Mesothelial cell of epicardium (in vitro differentiated cells): Measurements from ENCODE around the gene FAM240B. TPM values are rescaled to one million over a fixed set of nuclear protein-coding genes. Genes with fewer than 3 reads are reported as not detected.
A peak's percentile ranks its signal among the peaks of the same experiment; 100 is the strongest.

ENCODE experiments used
- DNase-seq, 2 experiments: peaks; one replicate each; pipeline ENCODE4 v3.0.0; 2021; ENCODE audit warnings: low spot score in 2 of 2; ENCODE audit not compliant: unreplicated experiment in 2 of 2
- H3K27ac Mint-ChIP-seq: 2 replicates; pipeline ENCODE4 v1.8.0; 2021; ENCODE audit warnings: mixed read lengths
- H3K27me3 Mint-ChIP-seq: 2 replicates; pipeline ENCODE4 v1.8.0; 2021; ENCODE audit warnings: low read depth, mixed read lengths
- H3K36me3 Mint-ChIP-seq: 2 replicates; pipeline ENCODE4 v1.8.0; 2021; ENCODE audit warnings: mixed read lengths
- H3K4me1 Mint-ChIP-seq: 2 replicates; pipeline ENCODE4 v1.8.0; 2021; ENCODE audit warnings: mixed read lengths
- H3K4me3 Mint-ChIP-seq: 2 replicates; pipeline ENCODE4 v1.8.0; 2021; ENCODE audit warnings: mild to moderate bottlenecking, moderate library complexity, mixed read lengths
- H3K9me3 Mint-ChIP-seq: 2 replicates; pipeline ENCODE4 v1.8.0; 2021; ENCODE audit warnings: mixed read lengths
- total RNA-seq: library from RNA; stranded (reverse); gene quantifications from 3 replicates; pipeline ENCODE4 v1.2.1, GENCODE V29; 2021
- TF ChIP-seq, protein P1 (sequence below): fragments of 200-600 bp; sonication (generic); IDR thresholded peaks from one replicate; pipeline ENCODE4 v1.5.0; 2021; ENCODE audit warnings: antibody characterized with exemption; ENCODE audit not compliant: unreplicated experiment

The FAM240B gene
- total RNA-seq, 1 donor from 2014 or later = not detected

- H3K36me3 Mint-ChIP-seq = no peaks in the 10 kb centered on the region
- no peak overlapping the region for H3K4me3 Mint-ChIP-seq
- TF ChIP-seq, protein P1, sequence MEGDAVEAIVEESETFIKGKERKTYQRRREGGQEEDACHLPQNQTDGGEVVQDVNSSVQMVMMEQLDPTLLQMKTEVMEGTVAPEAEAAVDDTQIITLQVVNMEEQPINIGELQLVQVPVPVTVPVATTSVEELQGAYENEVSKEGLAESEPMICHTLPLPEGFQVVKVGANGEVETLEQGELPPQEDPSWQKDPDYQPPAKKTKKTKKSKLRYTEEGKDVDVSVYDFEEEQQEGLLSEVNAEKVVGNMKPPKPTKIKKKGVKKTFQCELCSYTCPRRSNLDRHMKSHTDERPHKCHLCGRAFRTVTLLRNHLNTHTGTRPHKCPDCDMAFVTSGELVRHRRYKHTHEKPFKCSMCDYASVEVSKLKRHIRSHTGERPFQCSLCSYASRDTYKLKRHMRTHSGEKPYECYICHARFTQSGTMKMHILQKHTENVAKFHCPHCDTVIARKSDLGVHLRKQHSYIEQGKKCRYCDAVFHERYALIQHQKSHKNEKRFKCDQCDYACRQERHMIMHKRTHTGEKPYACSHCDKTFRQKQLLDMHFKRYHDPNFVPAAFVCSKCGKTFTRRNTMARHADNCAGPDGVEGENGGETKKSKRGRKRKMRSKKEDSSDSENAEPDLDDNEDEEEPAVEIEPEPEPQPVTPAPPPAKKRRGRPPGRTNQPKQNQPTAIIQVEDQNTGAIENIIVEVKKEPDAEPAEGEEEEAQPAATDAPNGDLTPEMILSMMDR = no peak
- H3K9me3 Mint-ChIP-seq = no peaks in the 10 kb centered on the region
- H3K4me1 Mint-ChIP-seq = peaks cover 17% of the 10 kb centered on the region
- DNase-seq = no peak
- no peak overlapping the region for H3K27ac Mint-ChIP-seq
- no peaks in the 10 kb centered on the region for H3K27me3 Mint-ChIP-seq
Observed at GRCh38 chr9:38690574-38690973, 29.4 kb downstream of the FAM240B start.

- Mint-ChIP-seq H3K27ac (no peak overlapping the region), H3K4me1 (peaks cover 17% of the 10 kb centered on the region), H3K27me3 (no peaks in the 10 kb centered on the region), H3K9me3 (no peaks in the 10 kb centered on the region), H3K36me3 (no peaks in the 10 kb centered on the region), H3K4me3 (no peak overlapping the region)
- DNase-seq = no peak
- TF ChIP-seq, protein P1 = no peak
Observed at GRCh38 chr9:38689678-38690077, 30.3 kb downstream of the FAM240B start.

DNA sequence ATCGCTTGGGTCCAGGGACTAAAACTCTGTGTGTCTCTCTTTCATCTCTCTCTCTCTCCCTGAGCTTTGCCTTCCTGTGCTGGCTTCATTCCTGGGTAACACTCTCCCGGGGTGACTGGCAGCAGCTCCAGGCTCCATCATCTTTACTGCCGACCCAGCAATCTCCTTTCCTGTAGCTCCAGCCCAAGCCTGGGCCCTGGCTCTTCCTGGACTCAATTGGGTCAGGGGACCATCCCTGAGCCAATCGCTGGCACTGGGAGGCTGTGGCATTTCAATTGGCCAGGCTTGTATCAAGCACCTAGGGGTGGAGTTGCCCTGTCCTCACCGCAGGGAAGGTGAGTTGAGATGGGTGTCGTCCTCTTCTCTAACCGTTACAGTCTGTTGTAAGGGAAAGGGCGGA is 31.9 kb downstream of the FAM240B start:
- Mint-ChIP-seq H3K4me1 (peaks cover 17% of the 10 kb centered on the region), H3K27ac (no peak overlapping the region), H3K4me3 (no peak overlapping the region)

GRCh38 chr9:38687389-38687842 is 32.5 kb downstream of the FAM240B start:
- Mint-ChIP-seq H3K36me3 (no peaks in the 10 kb centered on the region), H3K27ac (no peak overlapping the region), H3K4me3 (peak overlapping the region; percentile 47)

More for the DNA sequence above, 31.9 kb downstream of the FAM240B start:
- no peaks in the 10 kb centered on the region for H3K36me3 Mint-ChIP-seq
- no peak for DNase-seq
- TF ChIP-seq, protein P1 = no peak
- peaks cover 5% of the 10 kb centered on the region for H3K27me3 Mint-ChIP-seq
- H3K9me3 Mint-ChIP-seq = no peaks in the 10 kb centered on the region

GRCh38 chr9:38686933-38687332 is 33.0 kb downstream of the FAM240B start:
- Mint-ChIP-seq H3K27me3 (peaks cover 6% of the 10 kb centered on the region), H3K36me3 (no peaks in the 10 kb centered on the region), H3K9me3 (no peaks in the 10 kb centered on the region), H3K4me1 (peaks cover 17% of the 10 kb centered on the region), H3K4me3 (no peak overlapping the region), H3K27ac (no peak overlapping the region)
- TF ChIP-seq, protein P1 = no peak
- DNase-seq = no peak

More at GRCh38 chr9:38687389-38687842, 32.5 kb downstream of the FAM240B start:
- TF ChIP-seq, protein P1 = no peak
- H3K9me3 Mint-ChIP-seq = no peaks in the 10 kb centered on the region
- no peak for DNase-seq
- peaks cover 5% of the 10 kb centered on the region for H3K27me3 Mint-ChIP-seq
- H3K4me1 Mint-ChIP-seq = peaks cover 17% of the 10 kb centered on the region

- TF ChIP-seq, protein P1 = no peak
- no peaks in the 10 kb centered on the region for H3K36me3 Mint-ChIP-seq
- no peaks in the 10 kb centered on the region for H3K9me3 Mint-ChIP-seq
- no peak for DNase-seq
- peaks cover 17% of the 10 kb centered on the region for H3K4me1 Mint-ChIP-seq
- no peak overlapping the region for H3K4me3 Mint-ChIP-seq
- H3K27me3 Mint-ChIP-seq = peaks cover 7% of the 10 kb centered on the region
- H3K27ac Mint-ChIP-seq = no peak overlapping the region
Observed at GRCh38 chr9:38685535-38685934, 34.4 kb downstream of the FAM240B start.
